Gastroesophageal sphincter (tissue), 3 donors: ENCODE results near the gene GPSM3.

Experiments
- POLR2A ChIP-seq, 2 donors: fragments of 450-650 bp; IDR thresholded peaks; one replicate each; pipeline ENCODE4 v1.6.1; 2017; ENCODE audit warnings: antibody characterized with exemption in 2 of 2, mild to moderate bottlenecking in 2 of 2, moderate library complexity in 1 of 2
- TF ChIP-seq, protein P1 (sequence below), 4 experiments: fragments of 200-600 bp in 2 of 4; fragments of 450-650 bp in 2 of 4; sonication (generic) in 1 of 4; IDR thresholded peaks; one replicate each; pipeline ENCODE4 v1.5.1; 2017 to 2019; ENCODE audit warnings: antibody characterized with exemption in 4 of 4, mild to moderate bottlenecking in 2 of 4, moderate library complexity in 2 of 4

DNA sequence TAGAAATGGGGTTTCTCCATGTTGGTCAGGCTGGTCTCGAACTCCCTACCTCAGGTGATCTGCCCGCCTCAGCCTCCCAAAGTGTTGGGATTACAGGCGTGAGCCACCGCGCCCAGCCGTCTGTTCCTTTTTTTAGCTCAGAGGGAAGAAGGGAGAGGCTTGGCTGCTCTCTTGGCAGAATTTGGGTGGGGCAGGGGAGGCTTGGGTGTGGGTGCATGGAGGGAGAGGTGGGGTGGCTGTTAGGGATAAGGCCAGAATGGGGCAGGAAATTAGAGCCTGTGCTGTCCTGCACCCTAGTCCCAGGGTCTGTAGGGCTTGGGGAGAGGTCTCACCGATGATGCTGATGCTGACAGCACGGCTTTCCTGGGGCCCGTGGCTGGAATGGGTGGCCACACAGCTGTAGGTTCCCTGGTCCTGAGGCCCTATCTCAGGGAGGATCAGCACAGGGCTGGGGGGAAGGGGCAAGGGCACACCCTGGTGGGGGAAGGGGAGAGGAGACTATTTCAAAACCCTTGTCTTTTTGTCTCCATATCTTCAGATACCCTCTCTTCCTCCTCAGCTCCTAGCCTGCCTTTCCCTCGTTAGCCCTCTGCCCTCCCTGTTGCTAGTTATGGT is 10.4 kb downstream of the GPSM3 start:
- TF ChIP-seq, protein P1, sequence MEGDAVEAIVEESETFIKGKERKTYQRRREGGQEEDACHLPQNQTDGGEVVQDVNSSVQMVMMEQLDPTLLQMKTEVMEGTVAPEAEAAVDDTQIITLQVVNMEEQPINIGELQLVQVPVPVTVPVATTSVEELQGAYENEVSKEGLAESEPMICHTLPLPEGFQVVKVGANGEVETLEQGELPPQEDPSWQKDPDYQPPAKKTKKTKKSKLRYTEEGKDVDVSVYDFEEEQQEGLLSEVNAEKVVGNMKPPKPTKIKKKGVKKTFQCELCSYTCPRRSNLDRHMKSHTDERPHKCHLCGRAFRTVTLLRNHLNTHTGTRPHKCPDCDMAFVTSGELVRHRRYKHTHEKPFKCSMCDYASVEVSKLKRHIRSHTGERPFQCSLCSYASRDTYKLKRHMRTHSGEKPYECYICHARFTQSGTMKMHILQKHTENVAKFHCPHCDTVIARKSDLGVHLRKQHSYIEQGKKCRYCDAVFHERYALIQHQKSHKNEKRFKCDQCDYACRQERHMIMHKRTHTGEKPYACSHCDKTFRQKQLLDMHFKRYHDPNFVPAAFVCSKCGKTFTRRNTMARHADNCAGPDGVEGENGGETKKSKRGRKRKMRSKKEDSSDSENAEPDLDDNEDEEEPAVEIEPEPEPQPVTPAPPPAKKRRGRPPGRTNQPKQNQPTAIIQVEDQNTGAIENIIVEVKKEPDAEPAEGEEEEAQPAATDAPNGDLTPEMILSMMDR (IDR thresholded peaks at IDR 0.05), result no peak
- TF ChIP-seq POLR2A (IDR thresholded peaks at IDR 0.05), result no peak
